ENCODE measurements around the gene ST6GAL2.

The ST6GAL2 gene

DNA sequence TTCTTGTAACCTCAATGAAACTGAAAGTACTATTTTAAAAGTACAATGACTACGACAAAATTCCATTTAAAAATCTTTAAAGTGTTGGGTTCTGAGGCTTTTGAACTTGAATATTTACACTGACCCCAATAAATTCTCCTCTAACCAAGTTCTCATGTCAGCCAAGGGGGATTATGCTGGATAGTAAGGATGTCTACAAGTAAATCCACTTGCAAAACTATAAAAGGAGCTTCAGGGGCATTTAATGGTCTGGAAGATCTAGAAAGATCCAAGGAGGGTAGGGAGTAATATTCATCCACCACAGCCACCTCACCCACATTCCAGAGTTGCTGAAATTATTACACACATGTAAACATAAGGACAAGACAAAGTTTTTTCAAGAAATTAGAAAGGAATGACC lies 81.8 kb downstream of the ST6GAL2 start:
- TF ChIP-seq, protein P1, sequence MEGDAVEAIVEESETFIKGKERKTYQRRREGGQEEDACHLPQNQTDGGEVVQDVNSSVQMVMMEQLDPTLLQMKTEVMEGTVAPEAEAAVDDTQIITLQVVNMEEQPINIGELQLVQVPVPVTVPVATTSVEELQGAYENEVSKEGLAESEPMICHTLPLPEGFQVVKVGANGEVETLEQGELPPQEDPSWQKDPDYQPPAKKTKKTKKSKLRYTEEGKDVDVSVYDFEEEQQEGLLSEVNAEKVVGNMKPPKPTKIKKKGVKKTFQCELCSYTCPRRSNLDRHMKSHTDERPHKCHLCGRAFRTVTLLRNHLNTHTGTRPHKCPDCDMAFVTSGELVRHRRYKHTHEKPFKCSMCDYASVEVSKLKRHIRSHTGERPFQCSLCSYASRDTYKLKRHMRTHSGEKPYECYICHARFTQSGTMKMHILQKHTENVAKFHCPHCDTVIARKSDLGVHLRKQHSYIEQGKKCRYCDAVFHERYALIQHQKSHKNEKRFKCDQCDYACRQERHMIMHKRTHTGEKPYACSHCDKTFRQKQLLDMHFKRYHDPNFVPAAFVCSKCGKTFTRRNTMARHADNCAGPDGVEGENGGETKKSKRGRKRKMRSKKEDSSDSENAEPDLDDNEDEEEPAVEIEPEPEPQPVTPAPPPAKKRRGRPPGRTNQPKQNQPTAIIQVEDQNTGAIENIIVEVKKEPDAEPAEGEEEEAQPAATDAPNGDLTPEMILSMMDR (IDR thresholded peaks at IDR 0.05; ENCODE audit: insufficient read depth, low read length, missing control alignments): no peak
- no peak for DNase-seq (ENCODE audit: low read depth, low spot score)
- CTCF ChIA-PET: no interaction called here
- POLR2A ChIA-PET: no interaction called here
- H3K4me3 ChIP-seq (ENCODE audit: low read depth, low read length): no peak overlapping the region

DNA sequence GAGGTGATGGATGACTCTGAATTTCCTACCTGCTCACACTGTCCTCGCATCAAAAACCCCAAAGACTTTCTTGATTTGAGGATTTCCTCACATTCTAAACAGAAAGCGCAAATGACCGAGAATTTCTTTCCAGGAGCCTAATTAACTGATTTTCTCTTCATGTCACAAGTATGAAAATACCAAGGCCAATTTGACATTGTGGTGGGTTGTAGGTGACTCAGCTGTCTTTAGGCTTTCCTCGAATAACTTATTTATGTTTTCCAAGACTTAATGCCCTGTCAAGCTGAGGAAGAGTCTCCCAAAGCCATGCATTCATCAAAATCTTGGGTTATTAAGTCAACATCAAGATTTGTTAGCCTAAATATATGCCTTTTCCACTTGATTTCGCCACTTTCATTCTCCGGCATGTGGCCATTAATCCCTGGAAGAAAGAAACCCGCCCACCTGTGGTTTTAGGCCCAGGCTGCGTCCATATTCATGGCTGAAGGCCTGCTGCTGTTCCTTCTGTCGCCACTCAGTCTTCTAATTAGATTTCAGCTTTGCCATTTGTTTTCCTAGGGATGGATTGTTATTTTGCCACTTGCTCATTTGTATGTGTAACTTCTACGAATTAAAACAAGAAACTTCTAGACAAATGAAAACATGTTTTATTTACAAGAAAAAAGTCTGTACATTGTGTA lies 84.9 kb downstream of the ST6GAL2 start:
- ChIA-PET POLR2A (no interaction called here), CTCF (no interaction called here)
- no peak for DNase-seq (ENCODE audit: low read depth, low spot score)
- TF ChIP-seq, protein P1 (IDR thresholded peaks at IDR 0.05; ENCODE audit: insufficient read depth, low read length, missing control alignments): no peak
- H3K4me3 ChIP-seq (ENCODE audit: low read depth, low read length): no peak overlapping the region

DNA sequence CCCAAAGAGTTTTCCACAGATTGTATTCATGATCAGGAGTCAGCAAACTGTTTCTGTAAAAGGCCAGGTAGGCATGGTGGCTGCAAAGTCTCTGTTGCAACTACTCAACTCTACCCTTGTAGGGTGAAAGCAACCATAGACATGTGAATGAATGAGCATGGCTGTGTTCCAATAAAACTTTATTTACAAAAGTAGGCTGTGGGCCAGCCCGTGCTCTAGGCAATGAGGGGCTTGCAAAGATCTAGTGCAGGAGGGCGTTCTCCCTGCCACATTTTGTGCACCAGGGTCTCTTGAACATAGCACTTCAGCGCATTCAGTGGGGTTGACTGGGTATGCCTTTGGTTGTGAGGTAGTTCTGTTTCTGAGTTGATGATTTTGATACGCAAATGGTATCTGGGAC lies 85.8 kb downstream of the ST6GAL2 start:
- POLR2A ChIA-PET: no interaction called here
- no peak overlapping the region for H3K4me3 ChIP-seq (ENCODE audit: low read depth, low read length)
- no peak for DNase-seq (ENCODE audit: low read depth, low spot score)
- CTCF ChIA-PET: no interaction called here
- TF ChIP-seq, protein P1 (IDR thresholded peaks at IDR 0.05; ENCODE audit: insufficient read depth, low read length, missing control alignments): no peak

DNA sequence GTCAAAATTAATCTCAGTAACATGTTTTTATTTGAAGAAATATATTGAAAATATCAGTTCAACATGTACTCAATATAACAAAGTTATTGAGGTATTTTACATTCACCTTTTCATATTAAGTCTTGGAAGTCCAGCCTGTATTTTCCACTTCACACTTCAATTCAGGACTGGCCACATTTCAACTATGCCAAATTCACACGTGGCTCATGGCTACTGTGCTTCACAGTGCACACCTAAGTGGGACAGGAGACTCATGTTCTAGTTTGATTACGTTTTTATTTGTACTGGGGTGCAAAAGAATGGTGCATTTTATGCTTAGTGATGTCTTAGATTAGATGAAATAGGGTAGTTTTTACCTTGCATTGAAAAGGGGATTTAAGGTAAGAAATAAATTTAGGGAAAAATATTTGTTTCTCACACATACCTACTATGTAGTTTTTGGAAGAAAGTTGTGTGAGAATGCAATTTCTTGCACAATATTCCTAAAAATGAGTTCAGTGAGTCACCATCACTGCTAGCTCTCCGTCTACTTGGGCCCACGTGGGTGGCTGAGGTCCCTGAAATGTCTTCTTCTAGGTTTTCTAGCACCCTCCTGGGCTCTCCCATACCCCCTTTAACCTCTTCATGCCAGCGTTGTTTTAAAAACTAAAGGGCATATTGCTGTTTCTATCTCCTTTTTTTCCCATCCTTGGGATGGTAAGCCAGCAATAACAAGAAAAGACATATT lies 87.0 kb downstream of the ST6GAL2 start:
- TF ChIP-seq, protein P1 (IDR thresholded peaks at IDR 0.05; ENCODE audit: insufficient read depth, low read length, missing control alignments): no peak
- DNase-seq (ENCODE audit: low read depth, low spot score): no peak
- POLR2A ChIA-PET: no interaction called here
- CTCF ChIA-PET: no interaction called here
- H3K4me3 ChIP-seq (ENCODE audit: low read depth, low read length): no peak overlapping the region

DNA sequence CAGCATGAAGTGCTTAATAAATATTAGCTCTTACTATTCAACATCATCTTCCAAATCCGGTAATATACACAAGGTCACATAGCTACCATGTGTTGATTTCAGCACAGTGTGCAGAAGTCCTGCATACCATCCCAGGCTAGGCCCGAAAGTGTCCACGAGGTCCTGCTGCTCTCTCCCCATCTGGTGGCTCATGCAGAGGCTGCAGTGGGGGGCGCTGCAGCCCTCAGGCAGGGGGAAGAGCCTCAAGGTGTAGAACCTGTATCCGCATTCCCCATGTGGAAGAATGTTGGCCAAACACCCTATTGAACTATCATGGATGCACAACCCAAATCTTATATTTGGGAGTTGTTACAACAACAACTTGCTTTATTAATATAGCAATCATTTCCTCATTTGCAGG lies 88.5 kb downstream of the ST6GAL2 start:
- ChIA-PET CTCF (no interaction called here), POLR2A (no interaction called here)
- TF ChIP-seq, protein P1 (IDR thresholded peaks at IDR 0.05; ENCODE audit: insufficient read depth, low read length, missing control alignments): no peak
- no peak overlapping the region for H3K4me3 ChIP-seq (ENCODE audit: low read depth, low read length)
- no peak for DNase-seq (ENCODE audit: low read depth, low spot score)

DNA sequence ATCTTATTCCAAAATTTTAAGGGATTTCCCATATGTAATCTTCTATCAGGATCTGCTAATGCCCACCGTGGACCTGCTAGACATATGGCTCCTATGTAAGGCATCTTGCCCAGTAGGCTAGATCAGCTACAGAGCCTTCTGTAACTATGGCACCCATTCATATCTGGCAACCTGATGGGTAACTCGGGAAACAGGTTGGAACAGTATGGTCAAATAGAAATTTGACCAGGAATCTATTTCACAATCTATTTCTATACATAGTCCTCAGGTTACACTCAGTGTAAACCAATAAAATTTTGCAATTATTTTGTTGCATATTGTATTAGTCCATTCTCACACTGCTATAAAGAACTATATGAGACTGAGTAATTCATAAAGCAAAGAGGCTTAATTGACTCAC lies 93.3 kb downstream of the ST6GAL2 start:
- no peak overlapping the region for H3K4me3 ChIP-seq (ENCODE audit: low read depth, low read length)
- TF ChIP-seq, protein P1 (IDR thresholded peaks at IDR 0.05; ENCODE audit: insufficient read depth, low read length, missing control alignments): no peak
- ChIA-PET CTCF (interaction anchor here (0.6 kb wide), 1 partner anchor 44 kb away, joined by 3 read pairs; no protein-coding TSS in a partner anchor), POLR2A (no interaction called here)
- no peak for DNase-seq (ENCODE audit: low read depth, low spot score)

Data from AG04449 (cell line).